ENCODE results near the gene PRELP. TPM values are rescaled to one million over a fixed set of nuclear protein-coding genes. Genes with fewer than 3 reads are reported as not detected.

PRELP gene
- total RNA-seq, 2 donors from 2014 or later: 0.07 TPM; not detected in 1

DNA sequence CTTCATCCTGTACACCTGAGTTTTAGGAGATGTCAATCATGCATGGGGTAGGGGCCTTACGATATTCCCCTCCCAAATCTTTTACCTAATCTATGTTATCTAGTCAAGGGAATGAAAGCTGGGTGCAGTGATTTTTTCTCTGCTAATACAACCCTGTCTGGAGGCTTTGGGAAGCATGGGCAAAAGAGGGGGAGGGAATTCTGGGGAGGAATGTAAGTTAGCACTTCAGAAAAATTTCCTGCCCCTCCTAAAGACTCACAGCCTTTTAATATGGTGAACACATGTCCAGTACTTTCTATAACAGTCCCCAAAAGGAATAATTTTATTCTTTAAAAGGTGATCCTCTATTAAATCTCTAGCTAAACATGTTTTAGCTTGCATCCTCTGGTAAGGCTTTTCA is 25.6 kb upstream of the PRELP start:
- DNase-seq (ENCODE audit: low spot score in 2 of 2) (no peak), ATAC-seq (no peak)
- H3K9me3 Mint-ChIP-seq: peaks cover 0 to 2% of the 10 kb centered on the region in 2 donors
- H3K36me3 Mint-ChIP-seq: no peaks in the 10 kb centered on the region
- H3K27ac Mint-ChIP-seq: no peak overlapping the region

DNA sequence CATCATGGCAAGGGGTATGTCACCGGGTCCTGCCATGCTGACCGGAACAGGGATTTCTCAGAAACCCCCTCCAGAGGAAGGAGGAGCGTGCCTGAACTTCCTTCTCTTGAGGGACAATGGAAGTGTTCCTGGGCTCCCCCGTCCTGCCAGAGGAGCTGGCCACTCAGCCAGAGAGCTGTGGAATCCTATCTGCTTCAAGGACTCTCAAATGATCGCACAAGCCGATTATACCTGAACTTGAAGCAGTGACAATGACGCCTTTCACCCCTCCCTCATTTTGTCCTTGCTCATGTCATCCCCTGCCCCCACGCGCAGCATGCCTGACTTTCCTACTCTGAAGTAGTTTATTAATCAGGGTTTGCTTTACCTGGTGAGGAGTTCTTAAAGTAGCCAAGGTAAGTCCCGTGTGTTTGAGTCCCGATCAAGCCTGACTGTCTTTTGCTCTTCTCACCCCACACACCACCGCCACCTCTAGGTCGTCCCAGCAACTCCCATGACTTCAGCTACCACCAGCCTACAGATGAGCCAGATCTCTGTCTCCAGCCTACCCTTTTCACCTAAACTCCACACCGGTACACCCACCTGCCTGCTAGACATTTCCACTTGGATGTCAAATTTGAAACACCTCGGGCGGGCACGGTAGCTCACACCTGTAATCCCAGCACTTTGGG is 25.0 kb upstream of the PRELP start:
- Mint-ChIP-seq H3K36me3 (no peaks in the 10 kb centered on the region), H3K9me3 (no peaks in the 10 kb centered on the region), H3K27ac (no peak overlapping the region)
- no peak for ATAC-seq
- DNase-seq (ENCODE audit: low spot score in 2 of 2): no peak

DNA sequence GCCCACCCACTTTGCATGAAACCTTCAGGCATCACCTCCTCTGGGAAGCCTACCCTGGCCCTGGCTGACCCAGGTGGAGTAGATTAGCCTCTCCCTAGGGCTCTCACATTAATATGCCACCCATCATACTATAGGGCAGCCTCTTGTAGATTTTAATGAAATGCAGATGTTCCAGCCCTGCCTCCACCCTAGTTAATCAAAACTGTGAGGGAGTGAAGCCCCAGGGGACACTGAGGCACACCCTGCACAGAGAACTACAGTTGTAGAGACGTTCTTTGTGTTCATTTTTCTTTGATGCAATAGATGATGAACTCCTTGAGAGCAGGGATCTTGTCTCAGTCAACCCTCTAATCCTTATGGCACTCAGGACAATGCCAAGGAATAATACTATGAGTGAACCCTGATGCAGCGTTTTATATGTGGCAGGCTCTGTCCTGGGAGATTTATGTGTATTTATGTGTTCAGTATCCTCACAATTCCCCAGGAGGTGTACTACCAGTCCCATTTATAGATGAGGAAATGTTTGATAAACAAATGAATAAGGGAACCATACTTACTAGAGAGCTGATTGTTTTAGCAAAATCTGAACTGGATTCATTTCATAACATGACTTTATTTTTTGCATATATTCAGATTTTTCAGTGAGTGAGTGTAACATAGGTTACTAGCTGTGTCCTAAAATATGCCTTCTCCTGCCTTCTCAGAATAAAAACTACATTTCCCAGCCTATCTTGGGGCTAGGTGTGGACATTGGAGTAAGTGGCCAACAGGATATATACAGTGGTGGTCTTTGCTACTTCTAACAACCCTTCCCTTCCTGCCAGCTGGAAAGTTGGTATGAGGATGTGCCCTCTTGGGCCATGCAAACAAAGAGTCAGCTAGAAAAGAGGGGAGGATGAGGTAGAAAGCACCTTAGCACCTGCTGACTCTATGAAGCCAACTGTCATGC is 23.5 kb upstream of the PRELP start:
- Mint-ChIP-seq H3K36me3 (no peaks in the 10 kb centered on the region), H3K27ac (no peak overlapping the region), H3K9me3 (no peaks in the 10 kb centered on the region)
- no peak for ATAC-seq
- DNase-seq (ENCODE audit: low spot score in 2 of 2): no peak

DNA sequence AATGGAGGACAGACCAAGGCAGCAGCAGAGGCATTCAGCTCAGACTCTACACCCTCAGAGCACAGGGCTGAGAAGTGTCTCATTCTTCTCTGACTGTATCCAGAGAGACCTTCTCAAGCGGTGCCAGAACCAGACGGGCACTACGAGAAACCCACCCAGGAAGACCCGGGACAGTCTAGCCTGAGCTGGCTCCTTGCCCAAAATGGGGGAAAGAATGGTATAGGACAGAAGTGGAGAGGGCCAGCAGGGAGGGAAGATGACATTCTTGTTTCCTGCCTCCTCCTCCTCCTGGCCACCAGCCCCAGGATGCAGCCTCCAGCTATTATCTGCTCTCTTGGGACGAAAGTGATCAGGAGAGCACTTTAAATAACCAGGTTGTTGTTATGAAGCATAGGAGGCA is 22.6 kb upstream of the PRELP start:
- no peaks in the 10 kb centered on the region for H3K36me3 Mint-ChIP-seq
- DNase-seq (ENCODE audit: low spot score in 2 of 2) (no peak), ATAC-seq (no peak)
- H3K27ac Mint-ChIP-seq: no peak overlapping the region
- H3K9me3 Mint-ChIP-seq: no peaks in the 10 kb centered on the region

DNA sequence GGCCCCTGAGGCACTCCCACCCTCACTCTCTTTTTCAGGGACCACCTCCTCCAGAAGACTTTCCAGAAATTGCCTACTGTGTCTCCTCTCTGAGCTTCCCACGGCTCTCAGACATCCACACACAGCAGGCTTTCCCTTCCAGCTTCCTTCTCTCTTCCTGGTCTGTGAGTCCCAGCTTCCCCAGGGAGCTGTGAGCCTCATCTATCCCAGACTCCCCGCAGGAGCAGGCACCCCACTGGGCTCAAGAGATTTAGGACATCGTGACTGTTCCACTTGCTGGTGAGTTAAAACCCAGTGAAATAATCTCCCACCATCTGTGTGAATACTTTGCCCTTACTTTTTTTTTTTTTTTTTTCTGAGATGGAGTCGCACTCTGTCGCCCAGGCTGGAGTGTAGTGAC is 22.0 kb upstream of the PRELP start:
- H3K36me3 Mint-ChIP-seq: no peaks in the 10 kb centered on the region
- no peaks in the 10 kb centered on the region for H3K9me3 Mint-ChIP-seq
- no peak overlapping the region for H3K27ac Mint-ChIP-seq
- DNase-seq (ENCODE audit: low spot score in 2 of 2) (no peak), ATAC-seq (no peak)

DNA sequence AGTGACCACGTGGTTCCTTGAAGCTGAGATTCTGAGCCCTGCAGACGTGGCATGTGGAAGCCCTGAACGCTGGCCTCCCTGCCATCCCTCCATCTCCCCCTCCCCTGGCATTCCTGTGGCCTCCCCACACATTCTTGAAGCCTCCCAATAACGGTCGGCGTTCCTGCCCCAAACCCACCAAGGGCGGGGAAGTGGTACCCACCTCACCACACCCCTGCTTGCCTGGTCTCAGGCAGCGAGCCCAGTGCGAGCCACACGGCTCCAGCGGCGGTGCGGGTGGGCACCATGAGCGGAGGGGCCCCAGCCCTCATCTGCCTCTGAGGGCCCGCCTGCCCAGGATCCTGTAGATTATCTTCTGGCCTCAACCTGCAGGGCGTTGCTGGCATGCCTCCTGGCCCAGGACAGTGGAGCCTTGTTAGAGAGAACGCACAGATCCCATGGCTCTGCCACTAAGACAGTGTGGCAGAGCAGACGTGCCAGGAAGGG is 20.6 kb upstream of the PRELP start:
- ATAC-seq (no peak), DNase-seq (ENCODE audit: low spot score in 2 of 2) (no peak)
- Mint-ChIP-seq H3K27ac (no peak overlapping the region), H3K36me3 (no peaks in the 10 kb centered on the region), H3K9me3 (no peaks in the 10 kb centered on the region)

DNA sequence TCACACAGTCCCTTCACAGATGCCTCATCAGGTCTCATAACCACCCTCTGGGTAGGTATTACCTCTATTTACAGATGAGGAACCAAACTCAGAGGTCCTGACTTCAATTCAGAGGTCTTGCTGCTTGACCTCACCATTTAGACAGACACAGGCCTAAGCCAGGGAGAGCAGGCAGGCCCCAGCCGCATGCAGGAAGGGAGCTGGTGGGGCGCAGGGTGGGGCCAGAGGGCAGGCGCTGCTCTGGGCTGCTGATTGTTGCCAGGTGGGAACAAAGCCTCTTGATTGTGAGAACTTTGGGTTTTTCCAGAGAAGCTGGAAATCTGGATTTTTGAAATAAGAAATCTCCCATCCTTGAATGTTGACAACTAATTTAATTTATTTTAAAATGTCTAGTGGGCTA is 19.9 kb upstream of the PRELP start:
- ATAC-seq (no peak), DNase-seq (ENCODE audit: low spot score in 2 of 2) (no peak)
- Mint-ChIP-seq H3K9me3 (no peaks in the 10 kb centered on the region), H3K36me3 (no peaks in the 10 kb centered on the region), H3K27ac (no peak overlapping the region)

DNA sequence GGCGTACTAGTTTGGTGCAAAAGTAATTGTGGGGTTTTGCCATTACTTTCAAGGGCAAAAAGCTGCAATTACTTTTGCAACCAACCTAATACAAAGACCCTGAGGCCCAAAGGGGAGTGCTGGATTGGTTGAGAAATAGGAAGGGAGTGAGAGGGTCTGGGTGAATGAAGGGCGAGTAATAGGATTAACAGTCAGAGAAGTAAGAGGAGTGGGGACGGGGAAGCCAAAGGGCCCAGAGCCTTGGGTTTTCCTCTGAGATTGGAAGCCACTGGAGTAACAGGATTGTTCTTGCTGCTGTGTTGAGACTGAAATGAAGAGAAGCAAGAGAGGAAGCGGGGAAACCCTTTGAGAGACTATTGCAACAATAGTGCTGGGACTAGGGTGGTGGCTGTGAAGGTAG is 19.0 kb upstream of the PRELP start:
- ATAC-seq: no peak
- Mint-ChIP-seq H3K9me3 (no peaks in the 10 kb centered on the region), H3K27ac (peak overlapping the region in 1 of 2 donors; percentile 66), H3K36me3 (no peaks in the 10 kb centered on the region)
- DNase-seq (ENCODE audit: low spot score in 2 of 2): no peak

DNA sequence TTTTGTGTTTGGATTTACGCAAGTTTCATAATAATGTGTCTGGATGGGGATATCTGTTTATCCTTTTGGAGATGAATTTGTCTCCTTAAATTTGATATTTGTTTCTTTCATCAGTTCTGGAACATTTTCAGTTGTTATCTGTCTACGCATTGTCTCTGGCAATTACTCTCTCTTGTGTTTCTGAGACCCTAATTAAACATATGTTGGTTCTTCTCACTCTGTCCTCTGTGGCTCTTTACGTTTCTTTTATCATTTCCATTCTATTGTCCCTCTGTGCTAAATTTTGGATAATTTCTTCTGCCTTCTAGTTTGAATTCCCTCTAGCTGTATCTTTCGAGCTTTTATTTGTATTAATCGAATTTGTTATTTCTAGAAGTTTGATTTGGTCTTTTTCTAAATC is 17.5 kb upstream of the PRELP start:
- no peaks in the 10 kb centered on the region for H3K36me3 Mint-ChIP-seq
- no peaks in the 10 kb centered on the region for H3K9me3 Mint-ChIP-seq
- no peak for ATAC-seq
- DNase-seq (ENCODE audit: low spot score in 2 of 2): no peak
- no peak overlapping the region for H3K27ac Mint-ChIP-seq

DNA sequence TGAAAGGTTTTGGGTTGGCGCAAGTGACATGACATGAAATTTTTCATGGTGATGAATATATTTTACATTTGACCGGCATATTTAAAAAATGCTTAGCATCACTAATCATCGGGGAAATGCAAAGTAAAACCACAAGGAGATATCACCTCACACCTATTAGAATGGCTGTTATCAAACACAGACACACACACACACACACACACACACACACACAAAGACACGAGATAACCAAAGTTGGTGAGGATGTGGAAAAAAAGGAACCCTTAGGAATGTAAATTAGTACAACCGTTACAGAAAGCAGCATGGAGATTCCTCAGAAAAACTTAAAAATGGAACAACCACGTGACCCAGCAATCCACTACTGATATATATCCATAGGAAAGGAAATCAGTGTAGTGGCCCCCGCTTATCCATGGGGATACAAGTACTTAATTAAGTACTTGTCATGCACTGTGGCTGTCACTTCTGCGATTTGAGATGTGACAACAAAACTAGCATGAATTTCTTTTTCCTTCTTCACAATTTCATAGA is 15.9 kb upstream of the PRELP start:
- Mint-ChIP-seq H3K9me3 (no peaks in the 10 kb centered on the region), H3K27ac (no peak overlapping the region), H3K36me3 (no peaks in the 10 kb centered on the region)
- ATAC-seq (no peak), DNase-seq (ENCODE audit: low spot score in 2 of 2) (no peak)

DNA sequence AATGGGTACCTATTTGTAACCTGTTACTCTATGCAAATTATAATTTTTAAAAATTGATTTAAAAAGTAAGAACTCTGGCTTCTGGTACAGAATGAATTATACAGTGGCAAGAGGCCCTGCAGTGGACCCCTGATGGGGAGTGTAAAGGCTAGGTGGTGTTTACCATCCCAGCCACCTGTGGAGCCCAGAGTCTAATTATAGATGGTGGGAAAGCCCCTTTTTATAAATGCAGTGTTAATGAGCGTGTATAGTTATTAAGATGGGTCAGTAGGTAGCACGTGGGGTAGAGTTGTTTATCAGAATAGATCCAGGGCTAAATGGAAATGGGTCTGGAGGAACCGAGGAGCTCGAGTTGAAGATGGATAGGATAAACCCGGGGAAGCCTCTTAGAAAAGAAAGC is 13.9 kb upstream of the PRELP start:
- DNase-seq (ENCODE audit: low spot score in 2 of 2) (no peak), ATAC-seq (no peak)
- H3K36me3 Mint-ChIP-seq: no peaks in the 10 kb centered on the region
- no peaks in the 10 kb centered on the region for H3K9me3 Mint-ChIP-seq
- H3K27ac Mint-ChIP-seq: no peak overlapping the region

DNA sequence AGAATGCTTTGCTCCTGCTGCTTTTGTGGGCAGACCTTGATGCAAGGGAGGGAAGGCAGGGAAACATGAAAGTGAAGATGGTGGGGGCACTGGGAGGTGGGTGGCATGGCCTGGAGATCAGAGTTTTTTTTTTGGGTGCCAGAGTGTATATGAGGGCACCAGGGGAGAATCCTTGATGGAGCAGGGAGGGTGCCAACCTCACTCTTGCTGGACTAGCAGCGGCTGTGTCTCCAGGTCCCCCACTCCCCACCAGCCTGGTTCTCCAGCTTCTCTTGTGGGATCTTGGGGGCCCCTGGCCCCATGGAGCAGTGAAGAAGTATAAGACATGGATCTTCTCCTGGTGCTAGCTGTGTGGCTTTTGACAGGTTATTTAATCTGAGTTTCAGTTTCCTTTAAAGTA is 13.5 kb upstream of the PRELP start:
- H3K36me3 Mint-ChIP-seq: no peaks in the 10 kb centered on the region
- ATAC-seq (no peak), DNase-seq (ENCODE audit: low spot score in 2 of 2) (no peak)
- H3K9me3 Mint-ChIP-seq: no peaks in the 10 kb centered on the region
- no peak overlapping the region for H3K27ac Mint-ChIP-seq

DNA sequence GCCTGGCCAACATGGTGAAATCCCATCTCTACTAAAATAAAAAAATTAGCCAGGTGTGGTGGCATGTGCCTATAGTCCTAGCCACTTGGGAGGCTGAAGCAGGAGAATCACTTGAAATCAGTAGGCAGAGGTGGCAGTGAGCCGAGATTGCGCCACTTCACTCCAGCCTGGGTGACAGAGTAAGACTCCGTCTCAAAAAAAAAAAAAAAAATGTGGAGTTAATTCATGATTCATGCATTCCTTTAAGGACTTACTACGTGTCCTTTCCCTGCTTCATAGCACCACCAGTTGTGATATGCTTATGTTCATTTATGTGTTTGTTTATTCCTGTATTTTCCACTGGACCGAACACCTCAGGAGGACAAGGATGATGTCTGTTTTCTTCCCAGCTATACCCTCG is 12.7 kb upstream of the PRELP start:
- DNase-seq (ENCODE audit: low spot score in 2 of 2) (no peak), ATAC-seq (no peak)
- Mint-ChIP-seq H3K36me3 (no peaks in the 10 kb centered on the region), H3K27ac (no peak overlapping the region), H3K9me3 (no peaks in the 10 kb centered on the region)

DNA sequence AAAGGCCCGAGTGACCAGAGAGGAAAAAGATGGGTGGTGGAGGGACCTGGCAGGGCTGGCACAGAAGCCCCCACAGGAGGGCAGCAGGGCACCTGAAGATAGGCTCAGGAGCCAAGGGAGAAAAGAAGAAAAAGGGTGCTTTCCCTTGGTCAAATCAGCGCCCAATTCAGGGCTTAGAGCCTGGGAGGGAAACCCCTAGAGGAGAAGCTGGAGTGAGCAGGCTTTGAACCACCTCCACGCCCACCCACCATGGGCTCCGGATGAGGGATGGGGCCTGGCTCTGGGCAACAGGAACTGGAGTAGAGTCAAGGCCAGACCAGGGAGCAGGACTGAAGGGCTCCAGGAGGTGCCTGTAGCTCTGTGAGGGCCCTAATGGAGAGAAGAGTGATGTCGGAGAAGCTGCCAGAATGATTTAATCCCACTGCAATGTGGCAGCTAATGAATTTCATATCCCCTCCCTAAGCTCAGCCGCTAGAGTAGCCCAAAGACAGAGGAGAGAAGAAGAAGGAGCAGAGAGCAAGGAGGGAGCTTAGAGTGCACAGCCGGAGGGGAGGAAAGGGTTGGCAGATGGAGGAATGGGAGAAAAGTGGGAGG is 12.0 kb upstream of the PRELP start:
- Mint-ChIP-seq H3K36me3 (no peaks in the 10 kb centered on the region), H3K27ac (no peak overlapping the region), H3K9me3 (no peaks in the 10 kb centered on the region)
- ATAC-seq: peak in 1 of 2 donors; percentile 35
- no peak for DNase-seq (ENCODE audit: low spot score in 2 of 2)

DNA sequence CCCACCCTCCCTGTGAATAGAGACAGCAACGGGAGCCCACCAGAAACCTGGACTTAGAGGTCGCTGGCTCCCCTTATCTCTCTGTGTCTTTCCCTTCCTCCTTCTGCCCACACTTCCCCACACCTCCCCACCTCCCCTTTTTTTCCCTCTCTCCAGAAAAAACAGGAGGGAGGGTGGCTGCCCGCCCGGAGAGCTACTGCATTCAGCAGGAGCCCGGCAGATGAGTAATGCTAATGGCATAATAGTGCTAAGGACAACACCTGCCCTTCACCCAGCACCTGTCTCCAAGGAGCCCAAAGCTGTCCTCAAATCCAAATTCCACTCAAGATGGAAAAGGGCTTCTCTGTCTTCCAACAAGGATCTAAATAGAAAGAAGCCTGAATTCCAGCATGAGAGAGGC is 11.4 kb upstream of the PRELP start:
- Mint-ChIP-seq H3K9me3 (no peaks in the 10 kb centered on the region), H3K27ac (no peak overlapping the region), H3K36me3 (no peaks in the 10 kb centered on the region)
- ATAC-seq: no peak
- DNase-seq (ENCODE audit: low spot score in 2 of 2): no peak

DNA sequence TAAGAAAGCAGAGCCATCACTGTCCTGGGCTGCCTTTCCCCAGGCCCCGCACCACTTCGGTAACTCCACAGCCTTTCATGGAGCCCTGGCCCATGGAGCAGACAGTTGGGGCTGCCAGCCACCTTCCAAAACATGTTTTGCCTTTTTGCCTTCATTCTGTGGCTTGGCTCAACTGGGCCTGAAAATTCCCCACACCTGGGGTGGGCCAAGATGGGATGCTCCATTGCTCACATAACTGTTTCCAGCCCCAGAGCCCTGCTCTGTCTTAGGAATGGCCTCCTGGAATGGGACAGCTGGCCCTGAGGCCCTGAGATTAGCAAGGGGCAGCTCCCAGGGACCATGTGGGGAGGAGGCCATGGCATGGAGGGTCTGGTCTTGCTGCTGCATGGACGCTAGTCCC is 10.9 kb upstream of the PRELP start:
- Mint-ChIP-seq H3K36me3 (no peaks in the 10 kb centered on the region), H3K27ac (no peak overlapping the region), H3K9me3 (no peaks in the 10 kb centered on the region)
- ATAC-seq: no peak
- no peak for DNase-seq (ENCODE audit: low spot score in 2 of 2)

DNA sequence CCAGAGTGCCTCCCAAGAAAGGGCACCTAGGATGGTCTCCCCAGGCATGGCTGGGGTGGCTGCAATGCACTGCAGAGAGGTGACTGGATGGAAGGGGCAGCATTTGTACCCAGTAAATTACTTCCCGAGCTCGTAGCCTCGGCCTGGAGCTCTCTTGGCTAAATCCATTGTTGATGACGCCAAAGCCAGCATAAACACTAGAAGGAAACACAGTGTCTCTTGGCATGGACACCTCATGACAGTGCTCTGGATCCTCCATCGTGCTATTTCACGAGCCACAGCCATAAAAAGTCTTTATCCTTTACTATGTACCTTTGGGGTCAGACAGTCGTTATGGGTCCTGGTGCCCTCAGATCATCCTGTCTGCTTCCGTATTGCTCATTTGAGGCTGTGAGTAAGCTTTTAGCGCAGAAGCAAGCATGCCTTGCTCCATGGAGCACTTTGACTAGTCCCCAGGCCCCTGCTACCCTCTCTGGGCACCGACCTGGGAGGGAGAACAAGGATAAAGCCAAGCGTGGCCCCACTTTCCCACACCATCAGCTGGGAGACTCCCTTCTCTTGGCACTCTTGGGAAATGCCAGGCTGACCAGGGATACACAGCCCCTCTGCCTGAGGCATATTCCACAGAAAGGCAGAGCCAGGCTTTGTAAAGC is 10.3 kb upstream of the PRELP start:
- H3K9me3 Mint-ChIP-seq: no peaks in the 10 kb centered on the region
- no peaks in the 10 kb centered on the region for H3K36me3 Mint-ChIP-seq
- no peak for DNase-seq (ENCODE audit: low spot score in 2 of 2)
- ATAC-seq: no peak
- peak overlapping the region in 1 of 2 donors; percentile 26 for H3K27ac Mint-ChIP-seq
